ENCODE results near the gene MAD1L1. TPM values are rescaled to one million over a fixed set of nuclear protein-coding genes. Genes with fewer than 3 reads are reported as not detected.

MAD1L1 gene
- total RNA-seq, 1 donor from 2014 or later, result 16.2 TPM

- Histone ChIP-seq H3K4me3 (no peak overlapping the region), H3K9me3 (replicated peaks) (no peaks in the 10 kb centered on the region), H3K4me1 (peaks cover 55% of the 10 kb centered on the region), H3K27me3 (ENCODE audit: low read depth) (no peaks in the 10 kb centered on the region), H3K36me3 (peaks cover 51% of the 10 kb centered on the region), H3K27ac (replicated peaks) (no peak overlapping the region)
- no peak for DNase-seq
- intact Hi-C loops (cut with micrococcal nuclease), result no loop called here
- TF ChIP-seq CTCF (IDR thresholded peaks at IDR 0.05; ENCODE audit: borderline replicate concordance), result no peak
These were observed 3.8 kb downstream of the MAD1L1 start for GRCh38 chr7:2228921-2229320.

- no peak for TF ChIP-seq CTCF (IDR thresholded peaks at IDR 0.05; ENCODE audit: borderline replicate concordance)
- H3K27ac ChIP-seq (replicated peaks), result no peak overlapping the region
- H3K4me3 ChIP-seq, result no peak overlapping the region
- intact Hi-C loops (cut with micrococcal nuclease), result no loop called here
- DNase-seq, result no peak
- no peaks in the 10 kb centered on the region for H3K27me3 ChIP-seq (ENCODE audit: low read depth)
- peaks cover 43% of the 10 kb centered on the region for H3K4me1 ChIP-seq
- H3K36me3 ChIP-seq, result peaks cover 57% of the 10 kb centered on the region
- H3K9me3 ChIP-seq (replicated peaks), result no peaks in the 10 kb centered on the region
These were observed 5.0 kb downstream of the MAD1L1 start for GRCh38 chr7:2227699-2228098.

GRCh38 chr7:2225830-2226229 lies 6.9 kb downstream of the MAD1L1 start:
- H3K36me3 ChIP-seq, result peaks cover 76% of the 10 kb centered on the region
- no peaks in the 10 kb centered on the region for H3K9me3 ChIP-seq (replicated peaks)
- intact Hi-C loops (cut with micrococcal nuclease), result no loop called here
- DNase-seq, result no peak
- no peak overlapping the region for H3K4me3 ChIP-seq
- TF ChIP-seq CTCF (IDR thresholded peaks at IDR 0.05; ENCODE audit: borderline replicate concordance), result no peak
- H3K27me3 ChIP-seq (ENCODE audit: low read depth), result no peaks in the 10 kb centered on the region
- peaks cover 24% of the 10 kb centered on the region for H3K4me1 ChIP-seq
- H3K27ac ChIP-seq (replicated peaks), result no peak overlapping the region

- peaks cover 81% of the 10 kb centered on the region for H3K36me3 ChIP-seq
- no peaks in the 10 kb centered on the region for H3K9me3 ChIP-seq (replicated peaks)
- peak overlapping the region; percentile 23 for H3K27ac ChIP-seq (replicated peaks)
- DNase-seq, result no peak
- TF ChIP-seq CTCF (IDR thresholded peaks at IDR 0.05; ENCODE audit: borderline replicate concordance), result no peak
- intact Hi-C loops (cut with micrococcal nuclease), result no loop called here
- no peak overlapping the region for H3K4me3 ChIP-seq
- peaks cover 19% of the 10 kb centered on the region for H3K4me1 ChIP-seq
- H3K27me3 ChIP-seq (ENCODE audit: low read depth), result no peaks in the 10 kb centered on the region
These were observed 7.4 kb downstream of the MAD1L1 start for GRCh38 chr7:2225336-2225735.

GRCh38 chr7:2224934-2225333 lies 7.8 kb downstream of the MAD1L1 start:
- no peaks in the 10 kb centered on the region for H3K9me3 ChIP-seq (replicated peaks)
- no peaks in the 10 kb centered on the region for H3K27me3 ChIP-seq (ENCODE audit: low read depth)
- peak; percentile 30 for DNase-seq
- intact Hi-C loops (cut with micrococcal nuclease), result no loop called here
- TF ChIP-seq CTCF (IDR thresholded peaks at IDR 0.05; ENCODE audit: borderline replicate concordance), result no peak
- H3K27ac ChIP-seq (replicated peaks), result peak overlapping the region; percentile 23
- peaks cover 84% of the 10 kb centered on the region for H3K36me3 ChIP-seq
- no peak overlapping the region for H3K4me3 ChIP-seq
- peaks cover 15% of the 10 kb centered on the region for H3K4me1 ChIP-seq

- H3K4me1 ChIP-seq, result peaks cover 15% of the 10 kb centered on the region
- peak overlapping the region; percentile 23 for H3K27ac ChIP-seq (replicated peaks)
- no peak for TF ChIP-seq CTCF (IDR thresholded peaks at IDR 0.05; ENCODE audit: borderline replicate concordance)
- DNase-seq, result no peak
- intact Hi-C loops (cut with micrococcal nuclease), result no loop called here
- H3K4me3 ChIP-seq, result no peak overlapping the region
- no peaks in the 10 kb centered on the region for H3K9me3 ChIP-seq (replicated peaks)
- peaks cover 81% of the 10 kb centered on the region for H3K36me3 ChIP-seq
- no peaks in the 10 kb centered on the region for H3K27me3 ChIP-seq (ENCODE audit: low read depth)
These were observed 8.2 kb downstream of the MAD1L1 start for GRCh38 chr7:2224491-2224928.

Data from left ventricle myocardium inferior (tissue), 1 donor.